ENCODE measurements around the gene MIOS. TPM values are rescaled to one million over a fixed set of nuclear protein-coding genes. Genes with fewer than 3 reads are reported as not detected.
"Not testable (repeated sequence)": the region's sequence is repeated elsewhere in the genome, so short reads cannot be mapped to it uniquely, and the experiment has no call there.

MIOS gene
- total and polyA plus RNA-seq, 2 of the 8 experiments (the other 6 are each of a cell fraction or from before 2014, with no cell fraction given): 15.5 to 50.7 TPM

DNA sequence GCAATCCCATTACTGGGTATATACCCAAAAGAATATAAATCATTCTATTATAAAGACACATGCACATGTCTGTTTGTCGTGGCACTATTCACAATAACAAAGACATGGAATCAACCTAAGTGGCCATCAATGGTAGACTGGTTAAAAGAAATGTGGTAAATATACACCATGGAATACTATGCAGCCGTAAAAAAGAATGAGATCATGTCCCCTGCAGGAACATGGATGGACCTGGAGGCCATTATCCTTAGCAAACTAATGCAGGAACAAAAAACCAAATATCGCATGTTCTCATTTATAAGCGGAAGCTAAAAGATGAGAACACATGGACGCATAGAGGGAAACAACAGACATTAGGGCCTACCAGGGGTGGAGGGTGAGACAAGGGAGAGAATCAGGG lies 5.1 kb upstream of the MIOS start:
- POLR2A ChIA-PET (ENCODE audit: partially characterized antibody); H2AK5ac ChIP-seq (ENCODE audit: low read depth, low read length); H2BK15ac ChIP-seq (ENCODE audit: low read length); H3K23ac ChIP-seq (ENCODE audit: insufficient read length); H3K23me2 ChIP-seq (ENCODE audit: low read depth, low read length); H3K36me3 ChIP-seq (ENCODE audit: control insufficient read depth in 2 of 4, insufficient read depth in 4 of 4, low read length in 3 of 4); H3K14ac ChIP-seq (ENCODE audit: insufficient read length); H4K5ac ChIP-seq (ENCODE audit: insufficient read length, low read depth, low read length); CTCF ChIA-PET (ENCODE audit: partially characterized antibody); H4K8ac ChIP-seq (ENCODE audit: extremely low read depth, insufficient read depth, low read length); H2BK5ac ChIP-seq (ENCODE audit: low read depth, low read length); H3K4me3 ChIP-seq (ENCODE audit: extremely low read depth in 1 of 4, insufficient read depth in 2 of 4, low read depth in 3 of 4, low read length in 4 of 4); H3K27ac ChIP-seq (ENCODE audit: low read depth, low read length); DNase-seq (ENCODE audit: low read depth in 1 of 2, low spot score in 2 of 2); H3K4me1 ChIP-seq (replicated peaks in 1 of 4; ENCODE audit: control insufficient read depth in 3 of 4, insufficient read depth in 4 of 4, low read length in 3 of 4); H3K4me2 ChIP-seq (ENCODE audit: insufficient read depth in 1 of 2, low read depth in 2 of 2, low read length in 2 of 2); H2AFZ ChIP-seq (ENCODE audit: low read length); H4K20me1 ChIP-seq (replicated peaks in 1 of 2; ENCODE audit: control insufficient read depth in 1 of 2, insufficient read depth in 2 of 2, low read length in 2 of 2); H3K9ac ChIP-seq (replicated peaks in 1 of 4; ENCODE audit: extremely low read depth in 1 of 4, low read depth in 3 of 4, low read length in 3 of 4); H3K18ac ChIP-seq (ENCODE audit: extremely low read depth, low read length); H3K9me3 ChIP-seq (ENCODE audit: insufficient read depth in 2 of 2, low read depth in 1 of 2, low read length in 1 of 2); H4K91ac ChIP-seq (replicated peaks; ENCODE audit: insufficient read length, low read length); FAIRE-seq; H3K56ac ChIP-seq (replicated peaks; ENCODE audit: insufficient read length, low read depth, low read length); H2BK12ac ChIP-seq (ENCODE audit: low read depth, low read length); H3K79me2 ChIP-seq (ENCODE audit: control insufficient read depth in 1 of 2, insufficient read depth in 2 of 2, low read length in 2 of 2); H2BK120ac ChIP-seq (replicated peaks; ENCODE audit: low read depth, low read length); H3K4ac ChIP-seq (replicated peaks; ENCODE audit: insufficient read length, low read depth, low read length); H3K79me1 ChIP-seq (ENCODE audit: low read depth, low read length); H2BK20ac ChIP-seq (ENCODE audit: low read length); H3K27me3 ChIP-seq (replicated peaks in 1 of 4; ENCODE audit: control insufficient read depth in 3 of 4, extremely low read depth in 1 of 4, insufficient read depth in 3 of 4, low read length in 3 of 4): not testable (repeated sequence)
- WGBS, 2 experiments (ENCODE audit: extremely low coverage in 1 of 2, insufficient coverage in 1 of 2, insufficient read length in 1 of 2, insufficient replicate concordance in 2 of 2, low coverage in 1 of 2, low lambda C conversion rate in 2 of 2, missing lambda C conversion rate in 1 of 2): 92% methylated on average over 5 of the region's 5 CpGs; no CpG with 5 or more reads in 1 of the 2 experiments

Measured in H1 (cell line).